Right atrium auricular region (tissue), 2 donors: Measurements from ENCODE around the gene KIF1C. TPM values are rescaled to one million over a fixed set of nuclear protein-coding genes. Genes with fewer than 3 reads are reported as not detected.

ENCODE experiments used
- DNase-seq: peaks from one replicate; pipeline ENCODE4 v3.0.0-alpha.2; 2019; ENCODE audit warnings: low spot score
- H3K27ac ChIP-seq, 2 donors: fragments of 200-600 bp; sonication (generic); 1 replicate in 1 of 2; 2 replicates in 1 of 2; pipeline ENCODE4 v1.5.1; 2016 to 2019
- H3K27me3 ChIP-seq, 2 donors: fragments of 200-600 bp; sonication (generic); one replicate each; pipeline versions ENCODE4 v1.5.1 to v1.6.0; 2017 to 2019
- H3K36me3 ChIP-seq: fragments of 200-600 bp; sonication (generic); one replicate; pipeline ENCODE4 v1.5.1; 2016
- H3K4me1 ChIP-seq, 2 donors: fragments of 200-600 bp; sonication (generic); one replicate each; pipeline versions ENCODE4 v1.5.1 to v1.6.0; 2017 to 2019
- H3K4me3 ChIP-seq, 2 donors: fragments of 200-600 bp; sonication (generic); 1 replicate in 1 of 2; 2 replicates in 1 of 2; pipeline ENCODE4 v1.5.1; 2017 to 2019; ENCODE audit warnings: mild to moderate bottlenecking in 1 of 2, moderate library complexity in 1 of 2
- H3K9me3 ChIP-seq, 2 donors: fragments of 200-600 bp; sonication (generic); one replicate each; pipeline ENCODE4 v1.5.1; 2019
- total RNA-seq, 2 donors: library from RNA; depleted of rRNA; stranded (reverse); fragments of >200 nt; gene quantifications; one replicate each; pipeline ENCODE4 v1.1.0, GENCODE V29; 2016
- TF ChIP-seq, protein P1 (sequence below), 2 donors: fragments of 200-600 bp; sonication (generic); IDR thresholded peaks; one replicate each; pipeline ENCODE4 v1.5.1; 2019; ENCODE audit warnings: antibody characterized with exemption in 2 of 2

The KIF1C gene
- total RNA-seq, 2 donors from 2014 or later, result 179 to 232 TPM

DNA sequence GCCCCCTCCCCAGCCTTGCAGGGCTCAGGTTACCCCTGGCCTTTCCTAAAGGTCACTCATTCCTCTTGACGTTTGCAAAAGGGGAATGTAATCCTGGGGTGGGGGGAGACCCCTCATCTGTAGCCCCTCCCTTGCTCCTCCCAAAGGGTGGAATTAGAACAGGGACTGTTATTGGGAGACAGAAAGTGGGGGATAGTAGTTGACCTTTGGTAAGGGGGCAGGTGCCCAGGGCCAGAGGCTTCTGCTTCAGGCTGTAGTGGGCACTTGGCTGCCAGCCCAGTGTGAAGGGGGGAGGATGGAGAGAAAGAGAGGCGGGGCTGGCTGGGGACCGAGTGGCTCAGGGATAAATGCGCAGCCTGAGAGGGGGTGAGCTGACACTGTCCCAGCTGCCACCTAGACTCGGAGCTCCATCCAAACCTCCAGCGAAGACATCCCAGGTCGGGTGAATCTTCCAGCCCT, 47.0 kb upstream of the KIF1C start, which contains the start of gene ENO3:
TSS of gene ENO3 (plus strand) at position 374 of the 459 bp plus-strand sequence. CDS start 711 bp downstream, outside the sequence.
- TF ChIP-seq, protein P1, sequence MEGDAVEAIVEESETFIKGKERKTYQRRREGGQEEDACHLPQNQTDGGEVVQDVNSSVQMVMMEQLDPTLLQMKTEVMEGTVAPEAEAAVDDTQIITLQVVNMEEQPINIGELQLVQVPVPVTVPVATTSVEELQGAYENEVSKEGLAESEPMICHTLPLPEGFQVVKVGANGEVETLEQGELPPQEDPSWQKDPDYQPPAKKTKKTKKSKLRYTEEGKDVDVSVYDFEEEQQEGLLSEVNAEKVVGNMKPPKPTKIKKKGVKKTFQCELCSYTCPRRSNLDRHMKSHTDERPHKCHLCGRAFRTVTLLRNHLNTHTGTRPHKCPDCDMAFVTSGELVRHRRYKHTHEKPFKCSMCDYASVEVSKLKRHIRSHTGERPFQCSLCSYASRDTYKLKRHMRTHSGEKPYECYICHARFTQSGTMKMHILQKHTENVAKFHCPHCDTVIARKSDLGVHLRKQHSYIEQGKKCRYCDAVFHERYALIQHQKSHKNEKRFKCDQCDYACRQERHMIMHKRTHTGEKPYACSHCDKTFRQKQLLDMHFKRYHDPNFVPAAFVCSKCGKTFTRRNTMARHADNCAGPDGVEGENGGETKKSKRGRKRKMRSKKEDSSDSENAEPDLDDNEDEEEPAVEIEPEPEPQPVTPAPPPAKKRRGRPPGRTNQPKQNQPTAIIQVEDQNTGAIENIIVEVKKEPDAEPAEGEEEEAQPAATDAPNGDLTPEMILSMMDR (IDR thresholded peaks at IDR 0.05), result no peak
- Histone ChIP-seq H3K9me3 (no peaks in the 10 kb centered on the region), H3K4me3 (peak within 1 kb of the TSS; percentile 80 to 89), H3K4me1 (peaks cover 0 to 46% of the 10 kb centered on the region in 2 donors), H3K27ac (peak within 1 kb of the TSS; percentile 98 to 100), H3K36me3 (peaks cover 3% of the 10 kb centered on the region), H3K27me3 (no peaks in the 10 kb centered on the region)
- no peak for DNase-seq

DNA sequence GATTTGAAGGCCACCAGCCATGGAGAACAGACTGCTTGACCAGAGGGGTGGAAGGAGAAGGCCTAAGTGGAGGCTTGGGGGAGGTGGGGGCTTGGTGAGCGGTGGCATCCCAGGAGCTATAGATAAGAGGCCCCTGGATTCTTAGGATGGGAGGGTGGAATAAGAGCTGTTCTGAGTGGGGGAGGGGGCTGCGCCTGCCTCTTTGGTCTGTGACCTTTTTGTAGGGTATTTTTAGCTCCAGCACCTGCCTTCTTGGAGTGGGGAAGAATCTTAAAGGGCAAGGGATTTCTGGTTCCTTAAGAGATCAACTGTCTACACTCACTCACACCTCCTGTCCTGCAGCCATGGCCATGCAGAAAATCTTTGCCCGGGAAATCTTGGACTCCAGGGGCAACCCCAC, 46.3 kb upstream of the KIF1C start:
- Histone ChIP-seq H3K27me3 (no peaks in the 10 kb centered on the region), H3K27ac (peak overlapping the region; percentile 98 to 100), H3K4me3 (peak overlapping the region; percentile 14 to 89), H3K36me3 (no peaks in the 10 kb centered on the region), H3K4me1 (peaks cover 0 to 39% of the 10 kb centered on the region in 2 donors), H3K9me3 (no peaks in the 10 kb centered on the region)
- TF ChIP-seq, protein P1 (IDR thresholded peaks at IDR 0.05), result no peak
- no peak for DNase-seq

DNA sequence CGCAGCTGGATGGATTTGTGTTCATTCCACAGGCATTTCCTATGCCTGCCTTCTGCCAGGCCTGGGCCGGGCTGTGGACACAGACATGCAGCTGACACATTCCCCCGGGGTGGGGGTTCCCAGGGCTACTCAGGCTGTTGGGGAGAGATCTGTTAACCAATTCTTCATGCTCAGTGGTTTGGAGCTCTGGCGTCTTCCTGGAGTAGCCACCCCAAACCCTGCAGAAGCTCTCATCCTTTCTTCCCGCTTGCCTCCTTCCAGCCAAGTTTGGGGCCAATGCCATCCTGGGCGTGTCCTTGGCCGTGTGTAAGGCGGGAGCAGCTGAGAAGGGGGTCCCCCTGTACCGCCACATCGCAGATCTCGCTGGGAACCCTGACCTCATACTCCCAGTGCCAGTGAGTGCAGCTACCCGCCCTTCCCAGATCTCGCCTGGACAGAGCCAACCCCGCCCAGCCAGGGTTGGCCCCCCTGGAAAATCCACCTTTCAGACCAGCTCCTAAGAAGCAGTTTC, 44.2 kb upstream of the KIF1C start:
- TF ChIP-seq, protein P1 (IDR thresholded peaks at IDR 0.05), result no peak
- Histone ChIP-seq H3K4me3 (no peak overlapping the region), H3K27ac (peak overlapping the region; percentile 5 to 100), H3K4me1 (peaks cover 0 to 27% of the 10 kb centered on the region in 2 donors), H3K36me3 (peaks cover 13% of the 10 kb centered on the region), H3K27me3 (no peaks in the 10 kb centered on the region), H3K9me3 (no peaks in the 10 kb centered on the region)
- DNase-seq, result no peak

DNA sequence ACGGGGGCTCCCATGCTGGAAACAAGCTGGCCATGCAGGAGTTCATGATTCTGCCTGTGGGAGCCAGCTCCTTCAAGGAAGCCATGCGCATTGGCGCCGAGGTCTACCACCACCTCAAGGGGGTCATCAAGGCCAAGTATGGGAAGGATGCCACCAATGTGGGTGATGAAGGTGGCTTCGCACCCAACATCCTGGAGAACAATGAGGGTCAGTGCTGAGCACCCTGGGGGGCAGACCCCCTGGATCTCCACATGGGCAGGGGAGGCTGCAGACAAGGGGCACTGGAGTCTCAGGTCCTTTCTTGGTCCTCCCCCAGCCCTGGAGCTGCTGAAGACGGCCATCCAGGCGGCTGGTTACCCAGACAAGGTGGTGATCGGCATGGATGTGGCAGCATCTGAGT, 42.7 kb upstream of the KIF1C start:
- no peak for DNase-seq
- Histone ChIP-seq H3K27ac (no peak overlapping the region), H3K4me1 (peaks cover 0 to 25% of the 10 kb centered on the region in 2 donors)

DNA sequence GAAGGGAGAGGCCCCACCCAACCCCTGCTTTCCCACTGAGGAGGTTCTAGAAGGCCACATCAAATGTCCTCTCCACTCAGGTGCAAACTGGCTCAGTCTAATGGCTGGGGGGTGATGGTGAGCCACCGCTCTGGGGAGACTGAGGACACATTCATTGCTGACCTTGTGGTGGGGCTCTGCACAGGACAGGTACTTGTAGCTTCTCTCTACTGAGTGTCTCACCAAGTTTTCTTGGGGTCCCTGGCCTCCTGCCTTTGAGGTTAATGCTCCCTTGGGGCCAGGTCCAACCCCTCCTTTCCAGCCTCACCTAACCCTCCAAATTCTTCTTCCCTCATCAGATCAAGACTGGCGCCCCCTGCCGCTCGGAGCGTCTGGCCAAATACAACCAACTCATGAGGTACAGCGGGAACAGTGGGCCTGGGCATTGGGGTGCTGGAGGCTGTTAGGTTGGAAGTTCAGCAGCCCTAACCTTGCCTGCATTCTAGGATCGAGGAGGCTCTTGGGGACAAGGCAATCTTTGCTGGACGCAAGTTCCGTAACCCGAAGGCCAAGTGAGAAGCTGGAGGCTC, 41.2 kb upstream of the KIF1C start:
- H3K27ac ChIP-seq, result no peak overlapping the region

More for the DNA sequence above, 42.7 kb upstream of the KIF1C start:
- H3K36me3 ChIP-seq, result peaks cover 29% of the 10 kb centered on the region
- TF ChIP-seq, protein P1 (IDR thresholded peaks at IDR 0.05), result no peak
- H3K9me3 ChIP-seq, result no peaks in the 10 kb centered on the region
- no peaks in the 10 kb centered on the region for H3K27me3 ChIP-seq
- no peak overlapping the region for H3K4me3 ChIP-seq

More for the DNA sequence above, 41.2 kb upstream of the KIF1C start:
- H3K27me3 ChIP-seq, result no peaks in the 10 kb centered on the region
- H3K4me3 ChIP-seq, result no peak overlapping the region
- TF ChIP-seq, protein P1 (IDR thresholded peaks at IDR 0.05), result peak in 1 of 2 donors; percentile 31
- H3K36me3 ChIP-seq, result peaks cover 38% of the 10 kb centered on the region
- no peak for DNase-seq
- H3K9me3 ChIP-seq, result no peaks in the 10 kb centered on the region
- H3K4me1 ChIP-seq, result peaks cover 0 to 11% of the 10 kb centered on the region in 2 donors
